Stimulated activated CD8-positive, alpha-beta memory T cell treated with anti-CD3 and anti-CD28 coated beads, Interleukin-12 subunit alpha, Interleukin-12 subunit beta, amount 100 ng/mL, for 4 hours (primary cell): ENCODE results near the gene ZNF845.
A peak's percentile ranks its signal among the peaks of the same experiment; 100 is the strongest.
"Not testable (repeated sequence)": the region's sequence is repeated elsewhere in the genome, so short reads cannot be mapped to it uniquely, and the experiment has no call there.

Experiments
- DNase-seq: peaks from one replicate; pipeline ENCODE4 v3.0.0-alpha.2; 2020; ENCODE audit warnings: low read depth

The ZNF845 gene

DNA sequence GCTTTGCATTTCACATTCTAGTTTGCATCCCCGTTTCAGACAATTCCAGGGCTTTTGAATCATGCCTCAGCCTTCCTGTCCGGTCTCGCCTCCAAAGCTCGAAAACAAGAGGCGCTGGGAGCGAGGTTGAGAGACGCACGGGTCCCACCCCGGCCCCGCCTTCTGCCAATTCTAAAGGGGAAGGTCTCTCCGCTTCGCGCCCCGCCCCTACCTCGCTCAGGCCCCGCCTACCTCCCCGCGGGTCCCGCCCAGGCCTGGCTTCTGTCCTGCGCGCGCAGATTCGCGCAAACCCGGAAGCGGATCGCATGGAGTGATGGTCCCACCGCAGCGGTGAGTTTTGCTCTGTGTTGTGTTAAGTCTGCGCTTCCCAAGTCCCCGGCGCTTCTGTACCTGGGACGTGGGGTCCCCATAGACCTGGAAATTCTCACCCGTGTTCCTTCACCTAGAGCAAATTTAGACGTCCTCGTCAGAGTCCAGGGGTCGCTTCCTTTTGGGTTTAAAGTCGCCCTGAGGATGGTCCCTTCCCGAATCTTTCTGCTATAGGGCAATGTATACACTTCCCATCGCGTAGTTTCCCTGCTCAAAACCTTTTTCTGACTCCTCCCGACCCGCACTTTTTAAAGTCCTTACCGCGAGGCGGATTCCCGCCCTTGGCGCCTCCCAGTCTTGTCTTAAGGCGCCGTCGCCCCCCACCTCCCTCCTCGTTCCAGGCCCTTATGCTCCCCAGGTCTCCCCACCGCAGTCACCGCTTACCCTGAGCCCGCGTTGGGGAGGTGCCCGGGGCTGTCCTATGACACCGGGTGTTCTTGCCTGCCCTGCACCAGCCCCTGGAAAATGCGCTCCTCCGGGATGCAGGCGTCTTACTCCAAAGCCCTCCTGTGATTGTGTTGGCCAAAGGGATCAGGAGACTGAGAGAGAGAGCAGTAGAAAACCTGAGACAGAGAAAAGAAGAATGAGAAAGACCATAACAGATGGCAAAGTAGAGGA, at the start of gene ZNF845:
TSS of gene ZNF845 (plus strand) at position 287 of the 987 bp plus-strand sequence. CDS start 7,559 bp downstream, outside the sequence.
- peak; percentile 94 for DNase-seq

DNA sequence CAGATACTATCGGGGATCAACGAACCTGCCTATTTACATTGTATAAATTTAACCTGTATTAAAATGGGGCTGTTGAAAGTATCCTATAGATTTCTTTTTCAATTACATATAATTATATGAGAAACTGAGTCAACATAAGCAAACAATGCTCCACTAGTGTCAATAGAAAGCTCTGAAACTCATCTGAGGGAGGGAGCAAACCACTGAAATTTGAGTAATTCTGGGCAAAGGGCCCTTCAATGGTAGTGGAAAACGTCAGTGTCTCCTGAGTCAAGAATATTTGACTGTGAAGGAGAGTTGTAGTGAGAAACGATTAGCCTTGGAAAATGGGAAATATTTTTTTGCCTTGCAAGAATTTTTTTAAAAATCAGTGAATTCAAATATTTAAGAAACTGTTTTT, 48.5 kb upstream of the ZNF845 start:
- DNase-seq = no peak

DNA sequence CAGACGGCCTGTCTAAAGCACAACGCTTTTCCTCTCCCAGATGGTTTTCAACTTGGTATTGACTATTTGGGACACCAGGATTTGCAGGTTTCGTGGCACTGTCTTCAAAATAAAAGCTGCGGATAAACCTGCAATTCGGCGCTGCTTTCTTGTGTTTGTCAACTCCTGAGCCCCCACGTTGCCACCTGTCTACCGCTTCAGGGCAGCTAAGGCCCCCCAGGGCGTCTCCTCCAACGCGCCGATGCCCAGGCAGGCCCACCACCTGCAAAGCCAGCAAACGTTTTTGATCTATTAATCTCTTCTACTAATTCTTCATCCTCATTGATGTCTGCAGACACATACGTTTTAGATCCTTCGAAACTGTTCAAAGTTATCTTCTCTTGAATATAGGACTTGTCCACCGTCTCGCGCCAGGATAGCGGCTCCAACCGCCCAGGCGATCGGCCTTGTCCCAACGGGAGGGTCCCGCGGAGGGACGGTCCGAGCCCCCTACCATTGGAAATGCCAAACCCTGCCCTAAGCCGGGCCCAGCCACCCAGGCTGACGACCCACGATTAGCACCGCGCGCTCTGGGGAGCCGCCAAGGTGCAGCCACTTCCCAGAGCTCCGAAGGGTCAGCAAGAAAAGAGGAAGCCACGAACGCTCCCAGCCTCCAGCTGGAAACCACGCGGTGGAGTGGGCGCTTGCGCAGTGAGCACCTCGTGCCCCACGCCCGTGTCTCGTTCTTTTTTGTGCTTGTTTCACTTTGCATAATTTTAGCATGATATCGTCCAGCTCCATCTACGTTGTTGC, 42.6 kb upstream of the ZNF845 start:
- no peak for DNase-seq

DNA sequence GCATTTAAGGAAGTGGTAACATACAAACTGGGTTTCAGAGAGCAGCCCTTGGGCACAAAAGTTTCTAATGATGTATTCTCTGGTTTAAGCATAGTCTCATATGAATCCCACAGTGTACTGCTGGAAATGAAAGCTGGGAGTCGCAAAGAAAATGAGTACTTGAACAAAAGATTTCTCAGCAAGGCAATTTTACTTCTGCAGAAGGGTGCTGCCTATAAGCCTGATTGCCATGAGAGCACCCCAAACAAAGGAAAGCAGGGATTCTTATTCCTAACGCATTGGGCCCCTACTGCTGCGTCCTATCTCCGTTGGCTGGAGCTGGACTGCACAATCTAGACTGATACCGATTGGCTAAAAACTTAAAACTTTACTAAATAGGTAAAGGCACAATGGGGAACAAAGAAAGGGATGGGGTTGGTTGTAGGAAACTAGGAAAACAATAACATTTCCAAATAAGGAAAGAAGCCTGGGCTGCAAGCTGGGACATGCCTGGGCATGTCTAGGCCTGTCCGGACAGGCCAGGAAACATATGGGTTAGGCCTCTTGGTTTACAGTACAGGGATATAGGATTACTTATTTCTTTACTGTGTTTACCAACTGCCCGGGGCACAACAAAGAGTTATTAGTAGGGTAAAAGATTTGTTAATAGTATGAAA, 38.6 kb upstream of the ZNF845 start:
- DNase-seq = no peak

DNA sequence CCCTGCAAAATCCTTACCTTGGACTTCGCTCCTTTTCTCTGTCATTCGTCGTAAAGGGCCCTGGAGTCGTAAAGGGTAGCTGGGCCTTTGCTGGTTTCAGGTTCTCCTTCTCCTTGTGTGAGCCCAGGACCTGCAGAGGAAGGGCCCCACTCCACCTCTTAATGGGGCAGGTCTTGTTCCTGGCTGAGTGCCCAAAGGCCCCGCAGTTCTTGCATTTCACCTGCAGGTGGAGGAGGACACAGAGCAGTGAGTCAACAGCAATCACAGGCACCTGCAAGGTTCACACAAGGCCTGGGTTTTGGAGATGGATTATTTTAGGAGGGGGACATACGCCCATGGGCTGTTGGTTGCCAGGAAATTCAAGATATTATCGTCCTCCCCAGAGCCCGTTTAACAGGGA, 32.2 kb upstream of the ZNF845 start:
- DNase-seq = not testable (repeated sequence)

- no peak for DNase-seq
Measured at GRCh38 chr19:53308339-53308811, 25.2 kb upstream of the ZNF845 start.

- DNase-seq = no peak
Measured at GRCh38 chr19:53311044-53311443, 22.5 kb upstream of the ZNF845 start.

- no peak for DNase-seq
Measured at GRCh38 chr19:53311897-53312296, 21.7 kb upstream of the ZNF845 start.

- no peak for DNase-seq
Measured at GRCh38 chr19:53328967-53329366, 4.6 kb upstream of the ZNF845 start.

DNA sequence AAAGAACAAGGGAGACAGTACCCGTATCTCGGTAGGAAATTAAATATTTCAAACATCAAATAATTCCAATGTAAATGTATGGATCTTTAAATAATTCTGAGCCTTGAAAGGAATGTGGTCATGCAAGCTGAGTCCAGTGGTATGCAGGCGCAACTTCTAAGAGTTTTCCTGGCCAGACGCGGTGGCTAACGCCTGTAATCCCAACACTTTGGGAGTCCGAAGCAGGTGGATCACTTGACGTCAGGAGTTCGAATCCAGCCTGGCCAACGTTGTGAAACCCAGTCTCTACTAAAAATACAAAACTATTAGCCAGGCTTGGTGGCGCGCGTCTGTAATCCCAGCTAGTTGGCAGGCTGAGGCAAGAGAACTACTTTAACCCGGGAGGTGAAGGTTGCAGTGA, 1.1 kb upstream of the ZNF845 start:
- no peak for DNase-seq

DNA sequence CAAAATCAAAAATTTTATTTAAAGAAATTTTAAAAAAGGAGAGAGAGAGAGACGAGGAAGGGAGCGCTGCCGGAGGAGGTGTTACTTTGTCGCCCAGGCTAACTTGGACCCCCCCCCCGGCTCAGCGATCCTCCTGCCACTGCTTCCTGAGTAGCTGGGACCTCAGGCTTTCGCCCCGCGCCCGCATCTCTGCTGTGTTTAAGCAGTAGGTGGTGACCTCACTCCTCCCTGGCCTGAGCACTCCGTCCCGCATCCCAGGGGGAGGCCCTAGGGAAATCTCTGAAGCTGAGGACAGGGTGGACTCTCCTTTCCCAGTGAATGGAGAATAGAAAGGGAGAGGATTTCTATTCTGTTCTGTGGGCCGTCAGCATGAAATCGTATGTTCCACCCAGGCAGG, 485 bp upstream of the ZNF845 start:
- no peak for DNase-seq

DNA sequence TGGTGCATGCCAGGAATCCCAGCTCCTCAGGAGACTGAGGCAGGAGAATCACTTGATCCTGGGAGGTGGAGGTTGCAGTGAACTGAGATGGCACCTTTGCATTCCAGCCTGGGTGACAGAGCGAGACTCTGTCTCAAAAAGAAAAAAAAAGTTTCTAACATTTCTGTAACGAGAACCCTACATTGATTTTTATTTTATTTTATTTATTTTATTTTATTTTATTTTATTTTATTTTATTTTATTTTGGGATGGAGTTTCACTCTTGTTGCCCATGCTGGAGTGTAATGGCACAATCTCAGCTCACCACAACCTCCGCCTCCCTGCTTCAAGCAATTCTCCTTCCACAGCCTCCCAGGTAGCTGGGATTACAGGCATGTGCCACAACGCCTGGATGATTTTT, 10.9 kb downstream of the ZNF845 start:
- not testable (repeated sequence) for DNase-seq

DNA sequence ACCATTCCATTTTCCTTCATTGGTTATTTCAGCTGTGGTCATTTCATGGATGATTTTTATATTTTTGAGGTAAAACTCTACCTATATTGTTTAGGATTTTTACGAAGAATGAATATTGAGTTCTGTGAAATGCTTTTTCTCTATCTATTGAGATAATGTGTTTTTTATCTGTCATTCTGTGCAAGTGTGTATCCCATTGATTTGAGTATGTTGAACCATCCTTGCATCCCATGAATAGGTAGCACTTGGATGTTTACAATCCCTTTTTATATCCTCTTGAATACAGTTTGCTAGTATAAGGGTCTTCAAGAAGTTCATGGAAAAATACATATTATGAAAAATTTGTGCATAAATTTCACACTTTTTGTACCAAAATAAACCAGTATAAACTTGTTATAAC, 22.2 kb downstream of the ZNF845 start:
- no peak for DNase-seq

DNA sequence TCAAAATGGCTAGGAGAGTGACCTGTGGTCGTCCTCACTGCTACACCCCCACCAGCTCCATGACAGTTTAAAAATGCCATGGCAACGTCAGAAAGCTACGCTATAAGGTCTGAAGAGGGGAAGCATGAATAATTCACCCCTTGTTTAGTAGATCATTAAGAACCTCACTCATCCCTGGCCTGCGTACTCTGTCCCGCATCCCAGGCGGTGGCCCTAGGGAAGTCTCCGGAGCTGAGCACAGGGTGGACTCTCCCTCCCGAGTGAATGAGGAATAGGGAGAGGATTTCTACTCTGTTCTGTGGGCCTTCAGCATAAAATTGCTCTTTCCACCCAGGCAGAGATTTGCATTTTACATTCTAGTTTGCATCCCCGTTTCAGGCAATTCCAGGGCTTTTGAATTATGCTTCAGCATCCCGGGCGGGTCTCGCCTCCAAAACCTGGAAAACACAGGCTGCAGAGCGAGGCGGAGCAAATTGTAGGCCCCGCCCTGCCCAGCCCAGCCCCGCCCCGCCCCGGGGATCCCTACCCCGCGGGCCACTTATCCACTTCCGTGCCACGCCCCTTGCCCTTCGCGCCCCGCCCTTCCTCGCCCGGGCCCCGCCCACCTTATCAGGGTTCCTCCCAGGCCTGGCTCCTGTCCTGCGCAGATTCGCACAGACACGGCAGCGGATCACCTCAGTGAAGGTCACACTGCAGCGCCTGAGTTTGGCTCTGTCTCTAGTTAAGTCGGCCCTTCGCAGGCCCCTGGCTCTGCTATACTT, 24.5 kb downstream of the ZNF845 start:
- DNase-seq = no peak

DNA sequence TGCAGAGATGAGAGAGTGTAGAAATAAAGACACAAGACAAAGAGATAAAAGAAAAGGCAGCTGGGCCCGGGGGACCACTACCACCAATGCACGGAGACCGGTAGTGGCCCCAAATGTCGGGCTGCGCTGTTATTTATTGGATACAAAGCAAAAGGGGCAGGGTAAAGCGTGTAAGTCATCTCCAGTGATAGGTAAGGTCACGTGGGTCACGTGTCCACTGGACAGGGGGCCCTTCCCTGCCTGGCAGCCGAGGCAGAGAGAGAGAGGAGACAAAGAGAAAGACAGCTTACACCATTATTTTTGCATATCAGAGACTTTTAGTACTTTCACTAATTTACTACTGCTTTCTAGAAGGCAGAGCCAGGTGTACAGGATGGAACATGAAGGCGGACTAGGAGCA, 26.5 kb downstream of the ZNF845 start:
- not testable (repeated sequence) for DNase-seq

- DNase-seq = peak; percentile 96
Measured at GRCh38 chr19:53365134-53365898, 31.8 kb downstream of the ZNF845 start, which contains the start of gene ZNF525. ZNF525 (plus strand) TSS chr19:53365705; CDS start chr19:53372282, 6,577 bp downstream.

DNA sequence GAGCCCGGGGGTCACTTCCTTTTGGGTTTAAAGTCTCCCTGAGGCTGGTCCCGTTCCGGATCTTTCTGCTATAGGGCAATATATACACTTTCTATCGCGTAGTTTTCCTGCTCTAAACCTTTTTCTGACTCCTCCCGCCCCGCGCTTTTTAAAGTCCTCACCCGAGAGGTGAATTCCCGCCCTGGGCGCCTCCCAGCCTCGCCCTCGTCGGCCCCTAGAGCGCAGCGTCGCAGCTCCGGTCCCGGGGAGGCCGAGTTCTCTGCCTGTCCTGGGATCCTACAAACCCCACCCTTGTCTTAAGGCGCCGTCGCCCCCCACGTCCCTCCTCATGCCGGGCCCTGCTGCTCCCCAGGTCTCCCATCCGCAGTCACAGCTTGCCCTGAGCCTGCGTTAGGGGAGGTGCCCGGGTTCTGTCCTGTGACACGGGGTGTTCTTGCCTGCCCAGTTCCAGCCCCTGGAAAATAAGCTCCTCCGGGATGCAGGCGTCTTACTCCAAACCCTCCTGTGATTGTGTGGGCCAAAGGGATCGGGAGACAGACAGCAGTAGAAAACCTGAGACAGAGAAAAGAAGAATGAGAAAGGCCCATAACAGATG, 32.4 kb downstream of the ZNF845 start:
- DNase-seq = peak; percentile 27

DNA sequence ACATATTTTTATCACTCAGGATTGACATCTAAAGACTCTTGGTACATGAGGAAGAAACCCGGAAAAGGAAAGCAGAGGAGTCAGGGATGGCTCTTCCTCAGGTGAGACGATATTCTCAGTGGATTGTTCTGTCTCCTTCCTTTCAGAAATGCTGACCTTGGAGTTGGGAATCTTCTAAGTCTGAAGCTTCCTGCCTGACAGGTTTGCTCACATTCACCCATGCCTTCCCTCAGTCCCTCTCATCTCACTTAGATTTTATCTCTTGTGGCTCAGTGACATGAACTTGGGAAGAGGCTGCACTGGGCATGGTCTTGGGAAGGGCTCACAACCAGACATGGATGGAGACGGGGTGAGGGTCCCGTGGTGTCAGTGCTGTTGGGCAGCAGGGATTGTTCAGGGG, 38.6 kb downstream of the ZNF845 start:
- DNase-seq = no peak

DNA sequence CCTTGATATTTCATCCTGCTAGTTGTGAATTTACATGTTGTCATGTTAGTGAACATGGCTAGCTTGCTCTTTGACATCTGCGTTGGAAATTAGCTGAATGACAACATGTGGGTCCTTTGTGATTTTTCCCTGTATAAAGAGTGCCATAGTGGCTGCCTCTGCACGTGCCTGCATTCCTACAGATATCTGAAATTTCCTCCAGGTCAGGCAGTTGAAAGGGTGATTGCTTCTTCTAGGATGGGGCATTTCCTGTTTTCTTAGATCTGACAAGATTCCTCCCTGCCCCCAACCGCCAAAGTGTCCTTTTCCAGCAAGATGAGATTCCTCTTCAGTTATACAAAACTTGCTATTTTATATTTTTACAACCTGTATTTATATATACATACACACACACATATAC, 40.7 kb downstream of the ZNF845 start:
- DNase-seq = no peak

DNA sequence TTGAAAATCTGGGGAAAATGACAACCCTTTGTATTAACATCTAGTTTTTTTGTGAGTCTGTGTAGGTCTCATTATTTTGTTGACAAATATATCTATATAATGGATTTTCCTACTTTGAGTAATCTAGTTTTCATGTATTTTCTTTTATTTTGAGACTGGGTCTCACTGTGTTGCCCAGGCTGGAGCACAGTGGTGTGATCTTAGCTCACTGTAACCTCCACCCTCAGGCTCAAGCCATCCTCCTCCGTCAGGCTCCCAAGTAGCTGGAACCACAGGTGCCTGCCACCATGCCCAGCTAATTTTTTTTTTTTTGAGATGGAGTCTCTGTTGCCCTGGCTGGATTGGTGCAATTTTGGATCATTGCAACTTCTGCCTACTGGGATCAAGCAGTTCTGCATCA, 41.2 kb downstream of the ZNF845 start:
- no peak for DNase-seq
